K562 (cell line): ENCODE results near the gene TEX54. TPM values are rescaled to one million over a fixed set of nuclear protein-coding genes. Genes with fewer than 3 reads are reported as not detected.

Experiments used
- ARHGAP35 ChIP-seq: fragments of 450-650 bp; IDR thresholded peaks from 2 replicates; pipeline ENCODE4 v1.6.1; 2018; ENCODE audit not compliant: partially characterized antibody
- CUX1 ChIP-seq: fragments of 200-800 bp; sonication (Bioruptor generic); IDR thresholded peaks from 2 replicates; pipeline ENCODE4 v1.6.1; 2016; ENCODE audit warnings: missing genetic modification characterization, missing compliant biosample characterization
- DACH1 ChIP-seq: fragments of 450-650 bp; IDR thresholded peaks from 2 replicates; pipeline ENCODE4 v1.6.1; 2018; ENCODE audit not compliant: partially characterized antibody
- DMBX1 ChIP-seq: fragments of 250-450 bp; sonication (Bioruptor Pico); IDR thresholded peaks from 2 replicates; pipeline ENCODE4 v1.8.0; 2022; ENCODE audit warnings: inconsistent platforms, mild to moderate bottlenecking, moderate library complexity, borderline replicate concordance
- KDM4B ChIP-seq, 2 experiments: fragments of 450-650 bp in 1 of 2; sonication (generic) in 1 of 2; IDR thresholded peaks; 2 replicates each; pipeline ENCODE4 v1.6.1; 2016 to 2017; ENCODE audit warnings: borderline replicate concordance in 2 of 2, antibody characterized with exemption in 1 of 2, low read depth in 1 of 2, mild to moderate bottlenecking in 1 of 2
- NR1H2 ChIP-seq: sonication (generic); formaldehyde crosslinking; IDR thresholded peaks from 2 replicates; pipeline ENCODE4 v1.4.0; 2020; ENCODE audit warnings: mild to moderate bottlenecking, missing genetic modification reagents
- NR2C1 ChIP-seq, 2 experiments: fragments of 450-650 bp; IDR thresholded peaks; 2 replicates each; pipeline ENCODE4 v1.6.1; 2017; ENCODE audit warnings: mild to moderate bottlenecking in 2 of 2, antibody characterized with exemption in 1 of 2, inconsistent platforms in 1 of 2, missing compliant biosample characterization in 1 of 2, missing genetic modification characterization in 1 of 2
- PRPF4 ChIP-seq: fragments of 200-400 bp; formaldehyde crosslinking; IDR thresholded peaks from one replicate; pipeline ENCODE4 v1.6.1; 2017; ENCODE audit warnings: low read length, low read depth, mild to moderate bottlenecking; ENCODE audit not compliant: insufficient read depth, poor library complexity, severe bottlenecking
- SMARCC2 ChIP-seq: fragments of 450-650 bp; IDR thresholded peaks from 2 replicates; pipeline ENCODE4 v1.6.1; 2017; ENCODE audit warnings: antibody characterized with exemption, moderate library complexity, mild to moderate bottlenecking, low read depth
- SP1 ChIP-seq: sonication (generic); formaldehyde crosslinking; IDR thresholded peaks from 2 replicates; pipeline ENCODE4 v1.8.1; 2022; ENCODE audit warnings: mild to moderate bottlenecking, missing genetic modification reagents
- STAT5A ChIP-seq: IDR thresholded peaks from 2 replicates; pipeline ENCODE4 v1.6.1; 2012; ENCODE audit warnings: low read length, inconsistent platforms, borderline replicate concordance
- U2AF1 ChIP-seq: fragments of 200-400 bp; formaldehyde crosslinking; optimal IDR thresholded peaks from 2 replicates; pipeline ENCODE3; 2017; ENCODE audit warnings: mild to moderate bottlenecking, low read depth, low read length, moderate library complexity
- ZBTB8A ChIP-seq: fragments of 450-650 bp; IDR thresholded peaks from 2 replicates; pipeline ENCODE4 v1.6.1; 2018; ENCODE audit warnings: mild to moderate bottlenecking, moderate library complexity; ENCODE audit not compliant: partially characterized antibody
- ZFP1 ChIP-seq: fragments of 450-650 bp; formaldehyde crosslinking; IDR thresholded peaks from 2 replicates; pipeline ENCODE4 v1.4.0; 2020; ENCODE audit warnings: mild to moderate bottlenecking, mixed read lengths
- ZNF124 ChIP-seq: sonication (generic); formaldehyde crosslinking; IDR thresholded peaks from 2 replicates; pipeline ENCODE4 v1.8.1; 2022; ENCODE audit warnings: missing genetic modification reagents
- ZNF232 ChIP-seq: sonication (generic); formaldehyde crosslinking; IDR thresholded peaks from 2 replicates; pipeline ENCODE4 v1.8.0; 2022; ENCODE audit warnings: mild to moderate bottlenecking, missing genetic modification reagents
- ZNF431 ChIP-seq: sonication (generic); formaldehyde crosslinking; IDR thresholded peaks from 2 replicates; pipeline ENCODE4 v1.8.0; 2022; ENCODE audit warnings: mild to moderate bottlenecking, missing genetic modification reagents
- ZNF551 ChIP-seq: fragments of 250-450 bp; sonication (Bioruptor Pico); IDR thresholded peaks from 2 replicates; pipeline ENCODE4 v1.5.0; 2021; ENCODE audit warnings: mild to moderate bottlenecking, moderate library complexity
- ZNF586 ChIP-seq: fragments of 450-650 bp; formaldehyde crosslinking; conservative IDR thresholded peaks from 2 replicates; pipeline ENCODE4 v1.4.0; 2020; ENCODE audit warnings: mild to moderate bottlenecking, moderate library complexity
- polyA plus RNA-seq, 8 experiments: library from polyadenylated mRNA; depleted of rRNA in 4 of 8; stranded (reverse) in 5 of 8; unstranded in 3 of 8; fragments of >200 nt; fragmentation: Nextera tagmentation in 2 of 8; fragmentation: Illumina TruSeq in 1 of 8; extraction: Ambion mirVana in 2 of 8; extraction: Trizol in 1 of 8; gene quantifications; 2 replicates each; pipeline versions ENCODE4 v1.2.1 to v1.2.3, GENCODE V29; 2011 to 2014; ENCODE audit warnings: inconsistent platforms in 1 of 8, missing spikeins in 1 of 8
- total RNA-seq, 7 experiments: library from RNA; depleted of rRNA in 6 of 7; stranded (reverse); fragments of >200 nt in 6 of 7; fragmentation: Illumina TruSeq in 2 of 7; extraction: Trizol in 2 of 7; gene quantifications; 2 replicates each; pipeline versions ENCODE4 v1.2.1 to v1.2.3, GENCODE V29; 2011 to 2021; ENCODE audit warnings: low replicate concordance in 1 of 7
- TF ChIP-seq, protein P1 (sequence below): sonication (generic); IDR thresholded peaks from 2 replicates; pipeline ENCODE4 v1.6.1; 2016

The TEX54 gene
- total and polyA plus RNA-seq, 9 of the 15 experiments (the other 6 are each of a cell fraction or from before 2014, with no cell fraction given): not detected

GRCh38 chr11:62841361-62842170 lies 8.9 kb upstream of the TEX54 start (continued):
- no peak for TF ChIP-seq ZBTB8A
- no peak for TF ChIP-seq PRPF4
- peak; percentile 100 for TF ChIP-seq ARHGAP35
- TF ChIP-seq ZNF232 (CRISPR knock-in tag): peak; percentile 79; the same call in 1 of the 2 replicates
- TF ChIP-seq KDM4B (IDR thresholded peaks at IDR 0.05; ENCODE audit: borderline replicate concordance in 2 of 2, low read depth in 1 of 2): peak in 1 of 2 experiments; percentile 100; a peak in 2 of 4 replicates
- TF ChIP-seq ZNF431 (CRISPR knock-in tag): peak; percentile 88
- TF ChIP-seq NR1H2 (CRISPR knock-in tag): peak; percentile 96; the same call in 1 of the 2 replicates
- TF ChIP-seq ZNF124 (CRISPR knock-in tag): no peak; the same call in 1 of the 2 replicates
- TF ChIP-seq SMARCC2: no peak
- peak; percentile 99 for TF ChIP-seq SP1 (CRISPR knock-in tag)
- peak; percentile 75 for TF ChIP-seq STAT5A
- TF ChIP-seq DMBX1: 0 out of 2 replicates have a peak, but pooled peaks have one; percentile 73
- TF ChIP-seq ZNF586: peak; percentile 99
- peak; percentile 64 for TF ChIP-seq NR2C1 (IDR thresholded peaks at IDR 0.05)
- TF ChIP-seq NR2C1 (tag; IDR thresholded peaks at IDR 0.05): peak; percentile 70
- peak; percentile 100 for TF ChIP-seq ZNF551 (CRISPR knock-in tag)
- peak; percentile 66 for TF ChIP-seq DACH1
- TF ChIP-seq ZFP1 (CRISPR knock-in tag): peak; percentile 97
- no peak for TF ChIP-seq U2AF1
- TF ChIP-seq CUX1 (CRISPR knock-in tag): peak; percentile 94
- TF ChIP-seq, protein P1, sequence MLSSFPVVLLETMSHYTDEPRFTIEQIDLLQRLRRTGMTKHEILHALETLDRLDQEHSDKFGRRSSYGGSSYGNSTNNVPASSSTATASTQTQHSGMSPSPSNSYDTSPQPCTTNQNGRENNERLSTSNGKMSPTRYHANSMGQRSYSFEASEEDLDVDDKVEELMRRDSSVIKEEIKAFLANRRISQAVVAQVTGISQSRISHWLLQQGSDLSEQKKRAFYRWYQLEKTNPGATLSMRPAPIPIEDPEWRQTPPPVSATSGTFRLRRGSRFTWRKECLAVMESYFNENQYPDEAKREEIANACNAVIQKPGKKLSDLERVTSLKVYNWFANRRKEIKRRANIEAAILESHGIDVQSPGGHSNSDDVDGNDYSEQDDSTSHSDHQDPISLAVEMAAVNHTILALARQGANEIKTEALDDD: peak; percentile 90
